Caco-2 (cell line): ENCODE measurements around the gene SLC25A10. TPM values are rescaled to one million over a fixed set of nuclear protein-coding genes. Genes with fewer than 3 reads are reported as not detected.
A peak's percentile ranks its signal among the peaks of the same experiment; 100 is the strongest.

Experiments used
- BruUV-seq: library from RNA; stranded (reverse); fragments of 400-500 nt; replicated peaks from 2 replicates; lab custom pipeline; 2021; lab: Mats Ljungman, UMichigan
- CTCF ChIA-PET: fragments of 300-600 bp; sonication (Branson Sonifier 250); formaldehyde crosslinking; loops from one replicate; lab custom pipeline; 2022; ENCODE audit warnings: antibody characterized with exemption; lab: Charles Lee
- POLR2A ChIA-PET: fragments of 300-600 bp; sonication (Branson Sonifier 250); formaldehyde crosslinking; loops from one replicate; lab custom pipeline; 2022; ENCODE audit warnings: antibody characterized with exemption; lab: Charles Lee
- DNase-seq, 2 experiments: peaks; one replicate each; pipeline versions ENCODE4 v3.0.0 to v3.0.0-alpha.2; 2020 to 2022
- H3K27me3 ChIP-seq: replicated peaks from 2 replicates; pipeline ENCODE4 v1.6.0; 2011; ENCODE audit warnings: low read length; ENCODE audit not compliant: control insufficient read depth, insufficient read depth
- H3K36me3 ChIP-seq: 2 replicates; pipeline ENCODE4 v1.5.1; 2011; ENCODE audit warnings: low read length; ENCODE audit not compliant: control insufficient read depth, insufficient read depth
- H3K4me1 ChIP-seq: fragments of 250-450 bp; sonication (Bioruptor Pico); 2 replicates; pipeline ENCODE4 v1.5.1; 2020; ENCODE audit warnings: mild to moderate bottlenecking
- H3K4me3 ChIP-seq: 2 replicates; pipeline ENCODE4 v1.5.1; 2011; ENCODE audit warnings: low read depth, mild to moderate bottlenecking, control low read depth, low read length
- H3K9me3 ChIP-seq: fragments of 250-450 bp; sonication (Bioruptor Pico); 2 replicates; pipeline ENCODE4 v1.5.1; 2020; ENCODE audit warnings: mild to moderate bottlenecking, moderate library complexity
- H3K27ac Mint-ChIP-seq: one replicate; pipeline ENCODE4 v1.8.0; 2022; ENCODE audit warnings: mixed read lengths; ENCODE audit not compliant: unreplicated experiment
- H3K27me3 Mint-ChIP-seq: one replicate; pipeline ENCODE4 v1.8.0; 2022; ENCODE audit warnings: mixed read lengths; ENCODE audit not compliant: insufficient read depth, unreplicated experiment
- H3K36me3 Mint-ChIP-seq: one replicate; pipeline ENCODE4 v1.8.0; 2022; ENCODE audit warnings: mild to moderate bottlenecking, mixed read lengths; ENCODE audit not compliant: insufficient read depth, unreplicated experiment
- H3K4me1 Mint-ChIP-seq: one replicate; pipeline ENCODE4 v1.8.0; 2022; ENCODE audit warnings: low read depth, mixed read lengths; ENCODE audit not compliant: unreplicated experiment
- H3K4me3 Mint-ChIP-seq: one replicate; pipeline ENCODE4 v1.8.0; 2022; ENCODE audit warnings: mild to moderate bottlenecking, moderate library complexity, mixed read lengths; ENCODE audit not compliant: unreplicated experiment
- H3K9me3 Mint-ChIP-seq: one replicate; pipeline ENCODE4 v1.8.0; 2022; ENCODE audit warnings: mixed read lengths; ENCODE audit not compliant: unreplicated experiment
- intact Hi-C: fragments of 100-400 bp; cut with micrococcal nuclease; formaldehyde crosslinking; loops from one replicate; pipeline ENCODE4 v1.10.0; 2022; ENCODE audit not compliant: unreplicated experiment
- total RNA-seq: library from RNA; stranded (reverse); gene quantifications from 2 replicates; pipeline ENCODE4 v1.2.3, GENCODE V29; 2022
- TF ChIP-seq, protein P1 (sequence below), 2 experiments: fragments of 200-600 bp in 1 of 2; IDR thresholded peaks; 1 replicate in 1 of 2; 2 replicates in 1 of 2; pipeline versions ENCODE4 v1.5.1 to v1.8.0; 2011 to 2022; ENCODE audit warnings: antibody characterized with exemption in 1 of 2, control low read depth in 1 of 2, inconsistent platforms in 1 of 2, low read depth in 1 of 2, low read length in 1 of 2, mild to moderate bottlenecking in 1 of 2, moderate library complexity in 1 of 2; ENCODE audit not compliant: insufficient read depth in 1 of 2, severe bottlenecking in 1 of 2, unreplicated experiment in 1 of 2

Gene SLC25A10
- total RNA-seq, 1 experiment from 2014 or later: 49.5 TPM

DNA sequence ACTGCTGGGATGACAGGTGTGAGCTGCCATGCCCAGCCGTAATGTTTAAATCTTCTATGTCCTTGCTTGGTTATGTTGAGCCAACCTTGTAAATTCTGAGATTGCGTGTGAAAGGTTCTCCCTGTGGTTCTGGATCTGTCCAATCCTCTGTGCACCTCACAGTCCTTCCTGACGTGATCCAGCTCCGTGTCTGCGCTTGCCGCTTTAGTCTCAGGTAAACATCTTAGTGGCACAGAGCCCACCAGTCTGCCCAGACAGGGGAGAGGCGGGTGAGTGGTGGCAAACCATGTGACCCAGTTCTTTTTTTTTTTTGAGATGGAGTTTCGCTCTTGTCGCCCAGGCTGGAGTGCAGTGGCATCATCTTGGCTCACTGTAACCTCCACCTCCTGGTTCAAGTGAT lies 13.9 kb downstream of the SLC25A10 start:
- no peaks in the 10 kb centered on the region for H3K4me1 Mint-ChIP-seq
- intact Hi-C loops: no loop called here
- no peak overlapping the region for H3K4me3 ChIP-seq
- TF ChIP-seq, protein P1, sequence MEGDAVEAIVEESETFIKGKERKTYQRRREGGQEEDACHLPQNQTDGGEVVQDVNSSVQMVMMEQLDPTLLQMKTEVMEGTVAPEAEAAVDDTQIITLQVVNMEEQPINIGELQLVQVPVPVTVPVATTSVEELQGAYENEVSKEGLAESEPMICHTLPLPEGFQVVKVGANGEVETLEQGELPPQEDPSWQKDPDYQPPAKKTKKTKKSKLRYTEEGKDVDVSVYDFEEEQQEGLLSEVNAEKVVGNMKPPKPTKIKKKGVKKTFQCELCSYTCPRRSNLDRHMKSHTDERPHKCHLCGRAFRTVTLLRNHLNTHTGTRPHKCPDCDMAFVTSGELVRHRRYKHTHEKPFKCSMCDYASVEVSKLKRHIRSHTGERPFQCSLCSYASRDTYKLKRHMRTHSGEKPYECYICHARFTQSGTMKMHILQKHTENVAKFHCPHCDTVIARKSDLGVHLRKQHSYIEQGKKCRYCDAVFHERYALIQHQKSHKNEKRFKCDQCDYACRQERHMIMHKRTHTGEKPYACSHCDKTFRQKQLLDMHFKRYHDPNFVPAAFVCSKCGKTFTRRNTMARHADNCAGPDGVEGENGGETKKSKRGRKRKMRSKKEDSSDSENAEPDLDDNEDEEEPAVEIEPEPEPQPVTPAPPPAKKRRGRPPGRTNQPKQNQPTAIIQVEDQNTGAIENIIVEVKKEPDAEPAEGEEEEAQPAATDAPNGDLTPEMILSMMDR (IDR thresholded peaks at IDR 0.05; ENCODE audit: insufficient read depth in 1 of 2, low read depth in 1 of 2, low read length in 1 of 2, severe bottlenecking in 1 of 2, unreplicated experiment in 1 of 2): no peak
- H3K36me3 Mint-ChIP-seq: peaks cover 13% of the 10 kb centered on the region
- no peak overlapping the region for H3K4me3 Mint-ChIP-seq
- no peaks in the 10 kb centered on the region for H3K9me3 Mint-ChIP-seq
- H3K27ac Mint-ChIP-seq: no peak overlapping the region
- no TSS peak for BruUV-seq
- no peaks in the 10 kb centered on the region for H3K36me3 ChIP-seq
- DNase-seq: no peak
- H3K9me3 ChIP-seq: no peaks in the 10 kb centered on the region
- POLR2A ChIA-PET: no interaction called here
- peaks cover 4% of the 10 kb centered on the region; the same call in 1 of the 2 replicates for H3K4me1 ChIP-seq
- H3K27me3 ChIP-seq: no peaks in the 10 kb centered on the region
- CTCF ChIA-PET: interaction anchor here (0.7 kb wide), 1 partner anchor 125 kb away, joined by 3 read pairs; no protein-coding TSS in a partner anchor
- no peaks in the 10 kb centered on the region for H3K27me3 Mint-ChIP-seq

DNA sequence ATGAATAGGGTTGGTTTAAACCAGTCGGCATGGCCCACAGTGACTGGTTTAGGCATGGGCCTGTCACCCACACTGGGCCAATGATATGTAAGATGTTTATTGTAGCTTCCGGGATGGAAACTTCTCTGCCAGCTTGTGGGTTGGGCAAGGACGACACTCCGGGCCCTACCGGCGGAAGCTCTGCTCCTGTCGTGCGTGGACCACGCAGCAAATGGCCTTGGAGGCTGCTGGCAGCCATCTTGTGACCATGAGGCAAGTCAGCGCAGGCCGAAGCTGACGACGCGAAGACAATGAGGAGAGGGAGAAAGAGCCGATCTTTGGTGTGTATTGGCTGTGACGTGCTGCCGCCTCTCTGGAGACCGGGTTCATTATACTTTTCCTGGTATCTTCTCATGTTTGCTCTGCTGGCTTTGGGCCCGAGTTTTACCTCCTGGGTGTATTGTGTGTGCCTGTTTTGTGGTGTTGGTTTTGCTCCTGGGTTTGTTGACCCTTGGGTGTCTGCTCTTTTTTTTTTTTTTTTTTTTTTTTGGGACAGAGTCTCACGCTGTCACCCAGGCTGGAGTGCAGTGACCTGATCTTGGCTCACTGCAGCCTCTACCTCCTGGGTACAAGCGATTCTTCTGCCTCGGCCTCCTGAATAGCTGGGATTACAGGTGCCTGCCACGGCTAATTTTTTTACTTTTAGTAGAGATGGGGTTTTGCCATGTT lies 15.4 kb downstream of the SLC25A10 start:
- no TSS peak for BruUV-seq
- TF ChIP-seq, protein P1 (IDR thresholded peaks at IDR 0.05; ENCODE audit: insufficient read depth in 1 of 2, low read depth in 1 of 2, low read length in 1 of 2, severe bottlenecking in 1 of 2, unreplicated experiment in 1 of 2): no peak
- no peaks in the 10 kb centered on the region for H3K9me3 Mint-ChIP-seq
- H3K4me1 Mint-ChIP-seq: no peaks in the 10 kb centered on the region
- no peak overlapping the region for H3K27ac Mint-ChIP-seq
- Histone ChIP-seq H3K4me3 (no peak overlapping the region), H3K36me3 (no peaks in the 10 kb centered on the region), H3K9me3 (no peaks in the 10 kb centered on the region), H3K4me1 (no peaks in the 10 kb centered on the region), H3K27me3 (no peaks in the 10 kb centered on the region)
- no peaks in the 10 kb centered on the region for H3K27me3 Mint-ChIP-seq
- peaks cover 13% of the 10 kb centered on the region for H3K36me3 Mint-ChIP-seq
- intact Hi-C loops: no loop called here
- no peak overlapping the region for H3K4me3 Mint-ChIP-seq
- POLR2A ChIA-PET: no interaction called here
- CTCF ChIA-PET: no interaction called here
- DNase-seq: no peak

DNA sequence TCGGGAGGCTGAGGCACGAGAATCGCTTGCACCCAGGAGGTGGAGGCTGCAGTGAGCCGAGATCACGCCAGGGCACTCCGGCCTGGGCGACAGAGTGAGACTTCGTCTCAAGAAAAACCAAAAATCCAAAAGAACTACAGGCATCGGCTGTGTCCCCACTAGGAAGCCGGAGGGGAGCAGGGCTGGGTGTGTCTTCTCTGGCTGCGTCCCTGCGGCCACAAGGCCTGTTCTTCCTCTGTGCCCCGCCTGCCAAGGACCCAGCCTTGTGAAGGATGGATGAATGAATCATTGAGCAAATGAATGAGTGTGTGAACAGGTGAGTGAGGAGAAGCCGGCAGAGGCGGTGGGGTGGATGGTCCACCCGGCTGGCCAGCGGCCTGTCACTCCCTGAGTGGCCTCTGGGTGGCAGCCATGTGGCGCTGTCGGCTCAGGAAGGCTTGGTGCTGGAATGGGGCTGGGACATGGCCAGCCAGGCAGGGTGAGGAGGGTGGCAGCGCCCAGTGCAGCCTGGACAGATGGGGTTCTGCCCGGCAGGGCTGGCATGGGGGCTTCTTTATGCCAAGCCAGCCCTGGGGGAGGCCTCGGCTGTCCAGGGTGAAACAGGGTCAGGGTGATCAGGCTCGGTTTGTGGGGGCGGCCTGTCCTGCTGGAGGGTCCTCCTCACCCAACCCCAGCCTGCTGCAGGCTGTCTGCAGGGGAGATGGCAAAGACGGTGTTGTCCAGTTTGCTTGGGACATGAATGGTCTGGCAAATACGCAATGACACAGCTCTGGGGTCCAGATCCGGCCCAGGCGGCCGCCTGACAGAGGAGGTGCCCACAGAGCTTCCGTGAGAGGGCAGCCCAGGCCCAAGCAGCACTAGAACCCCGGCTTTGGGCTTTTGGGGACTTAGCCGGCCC lies 21.7 kb downstream of the SLC25A10 start:
- TF ChIP-seq, protein P1 (IDR thresholded peaks at IDR 0.05; ENCODE audit: insufficient read depth in 1 of 2, low read depth in 1 of 2, low read length in 1 of 2, severe bottlenecking in 1 of 2, unreplicated experiment in 1 of 2): peak; percentile 95 to 97
- Histone ChIP-seq H3K4me1 (peaks cover 11% of the 10 kb centered on the region; the same call in 1 of the 2 replicates), H3K27me3 (no peaks in the 10 kb centered on the region), H3K4me3 (no peak overlapping the region), H3K9me3 (no peaks in the 10 kb centered on the region), H3K36me3 (no peaks in the 10 kb centered on the region)
- BruUV-seq: no TSS peak
- intact Hi-C loops: no loop called here
- POLR2A ChIA-PET: no interaction called here
- Mint-ChIP-seq H3K36me3 (no peaks in the 10 kb centered on the region), H3K9me3 (no peaks in the 10 kb centered on the region), H3K4me1 (no peaks in the 10 kb centered on the region), H3K27me3 (no peaks in the 10 kb centered on the region), H3K27ac (no peak overlapping the region), H3K4me3 (no peak overlapping the region)
- DNase-seq: peak; percentile 83 to 92
- CTCF ChIA-PET: interaction anchor here (2.2 kb wide), 1 partner anchor 73 kb away, joined by 7 read pairs; no protein-coding TSS in a partner anchor
